Ectodermal cell (in vitro differentiated cells): ENCODE data around the gene NEK8.
A peak's percentile ranks its signal among the peaks of the same experiment; 100 is the strongest.

Source experiments
- H3K27ac ChIP-seq: 2 replicates; pipeline ENCODE4 v1.7.0; 2013; ENCODE audit warnings: mild to moderate bottlenecking, low read depth, low read length; ENCODE audit not compliant: insufficient read depth, poor library complexity, severe bottlenecking
- H3K27me3 ChIP-seq: 2 replicates; pipeline ENCODE4 v1.7.0; 2013; ENCODE audit warnings: mild to moderate bottlenecking, low read length; ENCODE audit not compliant: insufficient read depth, control insufficient read depth, poor library complexity, severe bottlenecking
- H3K36me3 ChIP-seq: one replicate; pipeline ENCODE4 v1.7.0; 2013; ENCODE audit warnings: low read length; ENCODE audit not compliant: control insufficient read depth, insufficient read depth
- H3K4me1 ChIP-seq: one replicate; pipeline ENCODE4 v1.7.0; 2013; ENCODE audit warnings: low read length; ENCODE audit not compliant: control insufficient read depth, insufficient read depth
- H3K4me3 ChIP-seq: 2 replicates; pipeline ENCODE4 v1.7.0; 2013; ENCODE audit warnings: low read depth, low read length, control low read depth; ENCODE audit not compliant: insufficient read depth
- H3K9me3 ChIP-seq: 2 replicates; pipeline ENCODE4 v1.7.0; 2013; ENCODE audit warnings: mild to moderate bottlenecking, low read length, moderate library complexity; ENCODE audit not compliant: control insufficient read depth
- WGBS, 2 experiments: methylation state at CpG; one replicate each; pipeline ENCODE4 v1.1.7; 2013; ENCODE audit warnings: missing lambda C conversion rate in 2 of 2; 5-methylcytosine and 5-hydroxymethylcytosine counted together

The NEK8 gene

DNA sequence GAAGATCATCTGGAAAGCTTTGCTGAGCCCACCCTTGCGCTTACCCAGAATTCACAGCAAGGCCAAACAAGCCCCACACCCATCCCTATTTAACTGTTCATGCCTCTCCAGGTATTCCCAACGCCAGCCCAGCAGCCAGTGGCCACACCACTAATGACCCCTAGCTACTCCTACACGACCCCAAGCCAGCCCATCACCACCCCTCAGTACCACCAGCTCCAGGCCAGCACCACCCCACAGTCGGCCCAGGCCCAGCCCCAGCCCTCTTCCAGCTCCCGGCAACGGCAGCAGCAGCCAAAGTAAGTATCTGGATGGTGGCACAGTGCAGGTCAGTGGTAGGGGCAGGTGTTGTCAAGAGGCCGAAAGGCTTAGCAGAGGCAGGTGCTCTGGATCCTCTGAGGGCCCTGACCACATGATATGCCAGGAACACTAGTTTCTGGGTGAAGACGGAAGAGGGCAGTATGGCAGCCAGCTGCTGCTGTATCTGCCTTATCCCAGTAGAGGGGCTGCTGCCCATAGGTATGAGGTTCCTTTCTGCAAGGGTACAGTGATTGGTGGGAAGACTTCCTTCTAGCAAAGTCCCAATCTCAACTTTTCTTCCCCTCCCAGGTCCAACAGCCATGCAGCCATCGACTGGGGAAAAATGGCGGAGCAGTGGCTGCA lies 27.6 kb upstream of the NEK8 start:
- Histone ChIP-seq H3K4me1 (peaks cover 14% of the 10 kb centered on the region), H3K27ac (no peak overlapping the region), H3K36me3 (peaks cover 51% of the 10 kb centered on the region), H3K4me3 (no peak overlapping the region), H3K9me3 (no peaks in the 10 kb centered on the region), H3K27me3 (no peaks in the 10 kb centered on the region)
- 95% methylated on average over 10 of the region's 10 CpGs for WGBS, 2 experiments

DNA sequence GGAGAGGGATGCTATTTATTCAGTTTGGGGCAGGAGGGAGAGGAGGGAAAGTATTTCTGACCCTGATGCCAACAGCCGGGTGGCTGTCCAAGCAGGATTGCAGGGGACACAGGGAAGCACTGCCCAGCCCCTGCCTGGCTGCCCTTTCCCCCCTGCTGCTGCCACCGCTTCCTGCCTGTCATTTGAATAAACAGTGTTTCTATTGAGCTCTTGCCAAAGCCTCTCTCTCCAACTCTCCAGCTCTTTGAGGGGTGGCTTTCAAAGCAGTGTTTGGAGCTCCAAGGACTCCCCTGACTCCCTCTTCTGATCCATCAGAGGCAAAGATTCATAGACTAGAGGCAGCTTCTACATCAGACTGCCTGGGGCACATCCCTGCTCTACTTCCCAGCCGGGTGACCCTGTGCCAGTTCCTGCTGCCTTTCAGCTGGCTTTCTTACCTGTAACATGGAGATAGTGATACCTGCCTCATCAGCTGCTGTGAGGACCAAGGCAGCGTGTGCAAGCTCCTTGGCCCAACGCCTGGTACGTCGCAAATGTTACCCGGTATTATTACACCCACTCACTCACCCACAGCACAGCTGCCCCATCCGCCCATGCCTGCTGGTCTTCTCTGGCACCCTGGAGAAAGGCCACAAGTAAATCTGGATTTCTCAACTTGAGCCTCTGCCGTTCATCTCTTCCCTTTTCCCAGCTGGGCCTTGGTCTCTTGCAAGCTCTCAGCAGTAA lies 26.4 kb upstream of the NEK8 start:
- H3K27me3 ChIP-seq, result no peaks in the 10 kb centered on the region
- H3K36me3 ChIP-seq, result peaks cover 49% of the 10 kb centered on the region
- 88 to 89% methylated on average over 10 of the region's 10 CpGs for WGBS, 2 experiments
- no peak overlapping the region for H3K4me3 ChIP-seq
- H3K27ac ChIP-seq, result peak overlapping the region; percentile 44
- H3K9me3 ChIP-seq, result no peaks in the 10 kb centered on the region
- H3K4me1 ChIP-seq, result peaks cover 14% of the 10 kb centered on the region

DNA sequence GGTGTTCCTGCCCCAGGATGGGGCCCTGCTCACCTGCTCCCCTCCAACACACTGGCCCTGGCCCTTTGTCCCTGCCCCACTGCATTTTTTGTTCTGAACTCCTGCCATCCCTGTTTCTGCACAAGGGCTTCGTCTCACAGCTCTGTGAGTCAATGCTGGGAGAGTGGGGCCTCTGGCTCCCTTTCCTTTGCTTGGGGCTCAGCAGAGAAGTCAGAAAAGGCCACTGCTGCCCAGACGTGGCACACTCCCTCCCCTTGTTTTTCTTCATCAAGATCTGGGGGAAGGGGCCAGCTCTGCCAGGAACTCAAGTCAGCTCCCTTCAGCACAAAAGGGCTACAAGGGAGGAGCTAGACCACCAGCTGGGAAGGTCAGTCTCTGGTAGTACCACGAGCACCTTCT lies 25.8 kb upstream of the NEK8 start:
- Histone ChIP-seq H3K9me3 (no peaks in the 10 kb centered on the region), H3K4me1 (peaks cover 14% of the 10 kb centered on the region), H3K36me3 (peaks cover 44% of the 10 kb centered on the region), H3K4me3 (no peak overlapping the region), H3K27ac (no peak overlapping the region), H3K27me3 (no peaks in the 10 kb centered on the region)
- WGBS, 2 experiments, result 46% methylated on average over 3 of the region's 3 CpGs

DNA sequence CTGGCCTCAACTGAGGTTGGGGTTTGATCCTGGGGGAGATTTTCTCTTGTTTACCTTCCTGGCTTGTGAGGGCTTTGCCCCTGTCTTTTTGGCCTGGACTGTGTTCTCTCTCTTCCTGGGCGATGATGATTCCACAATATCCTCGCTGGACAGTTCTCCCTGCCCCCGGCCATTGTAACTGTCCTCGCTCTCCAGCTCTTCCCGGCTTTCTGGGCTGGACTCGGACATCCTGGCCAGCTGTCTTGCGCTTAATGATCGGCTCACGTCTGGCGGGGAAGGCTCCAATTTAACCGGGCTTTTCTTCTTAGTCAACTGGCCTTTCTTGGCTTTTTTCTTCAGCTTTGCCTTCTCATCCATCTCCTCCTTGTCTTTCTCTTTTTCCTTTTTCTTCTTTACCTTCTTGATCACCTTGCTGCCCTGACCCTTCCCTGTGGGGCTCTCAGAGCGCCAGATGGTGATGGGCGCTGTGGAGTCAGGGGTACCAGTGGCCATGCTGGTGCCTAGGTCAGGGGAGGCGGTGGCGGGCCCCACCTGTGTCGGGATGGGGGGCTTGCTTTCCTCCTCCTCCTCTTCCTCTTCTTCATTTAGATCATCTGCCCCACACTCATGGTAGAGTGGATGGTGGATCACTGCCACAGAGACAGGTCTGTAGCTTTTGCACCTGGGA lies 24.9 kb upstream of the NEK8 start:
- Histone ChIP-seq H3K4me3 (no peak overlapping the region), H3K9me3 (no peaks in the 10 kb centered on the region), H3K27ac (no peak overlapping the region), H3K4me1 (peaks cover 14% of the 10 kb centered on the region), H3K36me3 (peaks cover 35% of the 10 kb centered on the region), H3K27me3 (no peaks in the 10 kb centered on the region)
- WGBS, 2 experiments, result 94% methylated on average over 15 to 16 of the region's 16 CpGs

DNA sequence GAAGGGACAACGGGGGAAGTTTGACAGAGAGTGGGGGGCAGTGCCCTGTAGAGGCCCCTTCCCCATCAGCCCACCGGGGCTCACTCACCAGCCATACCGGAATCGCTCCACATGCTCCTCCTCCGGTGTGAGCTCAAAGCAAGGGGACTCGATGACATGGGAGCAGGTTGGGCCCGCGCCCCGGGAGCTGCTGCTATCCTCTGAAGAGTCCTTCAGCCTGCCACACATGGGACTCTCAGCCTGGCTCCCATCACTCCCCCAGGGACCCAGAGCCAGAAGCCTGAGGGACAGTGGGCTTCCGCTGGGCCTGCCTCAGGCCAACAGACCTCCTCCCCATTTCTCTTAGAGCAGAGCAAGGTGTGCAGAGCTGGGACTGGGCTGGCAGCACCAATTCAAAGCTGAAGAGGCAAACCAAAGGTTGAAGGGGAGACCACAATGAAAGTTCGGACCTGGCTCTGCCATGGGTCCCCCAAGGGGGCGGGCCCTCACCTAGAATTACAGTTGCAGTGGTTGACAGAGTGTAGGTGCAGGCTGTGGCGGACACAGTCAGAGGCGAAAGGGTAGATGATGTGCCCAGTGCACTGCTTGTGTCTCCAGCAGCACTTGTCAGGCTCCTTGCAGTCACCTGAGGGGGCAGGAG lies 24.2 kb upstream of the NEK8 start:
- Histone ChIP-seq H3K4me1 (peaks cover 14% of the 10 kb centered on the region), H3K27ac (no peak overlapping the region), H3K36me3 (peaks cover 28% of the 10 kb centered on the region), H3K9me3 (no peaks in the 10 kb centered on the region), H3K27me3 (no peaks in the 10 kb centered on the region), H3K4me3 (no peak overlapping the region)
- WGBS, 2 experiments, result 94% methylated on average over 14 of the region's 14 CpGs

DNA sequence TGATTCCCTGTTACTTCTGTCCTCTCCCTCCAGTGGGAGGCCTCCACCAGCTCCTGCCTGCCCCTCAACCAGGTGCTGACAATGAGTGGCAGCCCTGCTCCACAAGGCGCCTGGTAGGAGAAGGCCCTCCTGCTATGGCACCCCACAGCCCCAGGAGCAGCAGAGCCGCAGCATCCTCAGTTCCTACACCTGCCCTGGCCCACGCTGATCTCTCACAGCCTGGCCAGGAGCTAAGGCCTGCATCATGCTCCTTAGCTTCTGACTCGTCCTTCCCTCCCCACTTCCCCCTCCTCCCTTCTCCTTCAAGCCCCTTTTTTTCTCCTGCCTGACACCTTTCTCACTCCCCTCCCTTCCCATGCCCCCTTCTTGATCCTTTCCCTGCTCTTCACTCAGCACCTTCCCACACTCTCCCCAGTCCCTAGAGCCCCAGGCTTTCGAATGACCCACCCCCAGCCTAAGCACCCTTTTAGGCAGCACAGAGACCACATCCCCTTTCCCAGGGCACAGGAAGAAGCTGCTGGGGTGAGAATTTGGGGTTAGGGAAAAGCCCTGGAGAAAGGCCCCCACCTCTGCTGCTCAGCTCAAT lies 23.4 kb upstream of the NEK8 start:
- H3K27ac ChIP-seq, result no peak overlapping the region
- H3K36me3 ChIP-seq, result peaks cover 20% of the 10 kb centered on the region
- no peaks in the 10 kb centered on the region for H3K27me3 ChIP-seq
- no peaks in the 10 kb centered on the region for H3K9me3 ChIP-seq
- WGBS, 2 experiments, result 70 to 77% methylated on average over 5 of the region's 5 CpGs
- H3K4me3 ChIP-seq, result no peak overlapping the region
- peaks cover 14% of the 10 kb centered on the region for H3K4me1 ChIP-seq

DNA sequence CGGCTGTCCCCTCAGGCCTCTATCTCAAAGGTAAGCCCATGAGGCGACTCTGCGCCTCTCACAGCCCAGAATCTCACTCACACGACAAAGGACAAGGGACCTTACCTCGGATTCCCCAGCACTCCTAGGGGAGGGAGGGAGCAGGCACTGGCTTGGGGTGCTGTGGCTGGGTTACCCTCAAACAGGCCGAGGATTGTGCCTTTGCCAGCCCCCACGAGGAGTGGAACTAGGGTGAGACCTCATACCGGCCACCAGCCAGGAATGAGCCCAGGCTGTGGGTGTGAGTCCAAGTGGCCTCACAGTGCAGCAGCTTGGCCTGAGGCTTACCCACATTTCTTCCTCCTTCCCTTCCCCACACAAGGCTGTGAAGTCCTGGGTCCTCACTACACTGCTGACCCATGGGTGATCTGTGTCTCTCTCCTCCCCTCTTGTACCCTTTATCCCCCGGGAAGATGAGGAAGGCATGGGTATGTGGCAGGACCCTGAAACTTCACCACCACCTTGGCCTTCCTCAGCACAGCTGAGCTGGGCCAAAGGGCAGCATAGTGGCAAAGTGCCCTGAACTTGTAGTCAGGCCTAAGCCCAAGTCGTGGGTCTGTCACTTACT lies 22.8 kb upstream of the NEK8 start:
- no peaks in the 10 kb centered on the region for H3K9me3 ChIP-seq
- peaks cover 14% of the 10 kb centered on the region for H3K36me3 ChIP-seq
- peaks cover 14% of the 10 kb centered on the region for H3K4me1 ChIP-seq
- no peak overlapping the region for H3K4me3 ChIP-seq
- WGBS, 2 experiments, result 85% methylated on average over 10 of the region's 10 CpGs
- H3K27me3 ChIP-seq, result no peaks in the 10 kb centered on the region
- H3K27ac ChIP-seq, result no peak overlapping the region

DNA sequence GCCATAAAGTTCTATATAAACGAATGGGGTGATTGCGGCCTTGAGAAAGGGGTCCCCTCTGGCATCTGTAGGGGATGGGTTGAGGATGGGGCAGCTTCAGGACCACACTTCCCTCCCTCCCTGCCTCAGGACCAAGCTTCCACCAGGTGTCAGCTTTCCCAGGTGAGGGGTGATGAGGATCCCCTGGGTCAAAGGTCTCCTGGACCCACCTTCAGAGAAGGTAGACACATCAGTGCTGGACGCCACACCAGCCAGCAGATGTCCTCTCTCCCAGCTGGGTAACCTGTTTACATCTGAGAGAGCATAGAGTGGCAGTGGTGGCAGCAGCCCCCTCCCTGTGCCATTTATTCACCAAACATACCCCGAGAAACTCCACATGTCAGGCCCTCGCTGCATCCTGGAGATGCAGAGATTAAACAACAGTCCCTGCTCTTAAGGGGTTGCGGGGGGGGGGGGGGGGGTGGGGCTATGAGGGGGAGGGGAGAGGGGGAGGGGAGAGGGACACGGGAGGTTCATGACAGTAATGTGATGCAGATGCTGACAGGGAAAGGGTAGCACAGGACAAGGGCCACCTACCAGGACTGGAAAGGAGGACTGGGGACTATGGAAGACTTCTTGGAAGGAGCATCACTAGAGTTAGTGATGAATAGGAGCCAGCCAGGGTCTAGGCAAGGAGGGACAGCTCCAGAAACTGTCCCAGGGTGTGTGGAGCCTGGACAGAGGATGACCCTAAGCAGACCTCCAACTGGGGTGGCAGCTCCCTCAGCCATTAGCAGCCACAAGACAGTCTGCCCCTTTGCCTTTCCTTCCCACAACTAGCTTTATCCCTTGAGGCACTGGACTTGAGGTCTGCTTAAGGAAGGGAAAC lies 21.9 kb upstream of the NEK8 start:
- H3K27me3 ChIP-seq, result no peaks in the 10 kb centered on the region
- peaks cover 11% of the 10 kb centered on the region for H3K4me1 ChIP-seq
- WGBS, 2 experiments, result 74 to 82% methylated on average over 4 to 6 of the region's 7 CpGs
- H3K36me3 ChIP-seq, result peaks cover 7% of the 10 kb centered on the region
- no peaks in the 10 kb centered on the region for H3K9me3 ChIP-seq
- H3K4me3 ChIP-seq, result no peak overlapping the region
- no peak overlapping the region for H3K27ac ChIP-seq

DNA sequence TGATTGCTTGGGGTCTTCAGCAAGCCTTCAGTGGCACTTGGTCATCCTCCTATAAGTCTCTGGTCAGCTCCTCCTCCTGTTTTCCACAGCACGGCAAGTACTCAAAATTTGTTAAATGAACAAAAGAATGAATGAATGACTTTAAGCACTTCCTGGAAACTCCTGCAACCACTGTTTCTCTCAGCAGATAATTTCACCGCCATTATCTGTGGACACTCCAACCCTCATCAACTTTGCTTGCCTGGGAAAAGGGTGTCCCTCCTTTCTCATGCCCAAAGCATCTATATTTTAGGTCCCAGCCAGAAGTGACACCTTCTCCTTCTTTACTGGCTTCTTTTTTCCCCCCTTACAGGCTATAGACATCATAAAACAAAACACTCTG lies 21.3 kb upstream of the NEK8 start:
- no peaks in the 10 kb centered on the region for H3K27me3 ChIP-seq
- no peak overlapping the region for H3K4me3 ChIP-seq
- H3K9me3 ChIP-seq, result no peaks in the 10 kb centered on the region
- peaks cover 7% of the 10 kb centered on the region for H3K4me1 ChIP-seq
- H3K36me3 ChIP-seq, result peaks cover under 1% of the 10 kb centered on the region
- WGBS, 2 experiments, result 92 to 93% methylated on average over 2 of the region's 2 CpGs
- no peak overlapping the region for H3K27ac ChIP-seq
